T-cell (primary cell): ENCODE measurements around the gene REC114. TPM values are rescaled to one million over a fixed set of nuclear protein-coding genes. Genes with fewer than 3 reads are reported as not detected.

Source experiments
- ATAC-seq, 4 experiments: fragments of 200-7000 bp in 3 of 4; fragments of 150-1000 bp in 1 of 4; cut with Tn5 transposase; replicated peaks in 1 of 4; 1 replicate in 3 of 4; 2 replicates in 1 of 4; pipeline ENCODE4 v1.10.0; 2021; ENCODE audit warnings: moderate library complexity in 3 of 4, mild to moderate bottlenecking in 2 of 4, moderate number of reproducible peaks in 1 of 4
- CTCF ChIA-PET, 2 donors: fragments of 300-600 bp; sonication (Branson Sonifier 250); formaldehyde crosslinking; loops; one replicate each; lab custom pipeline; 2022; ENCODE audit warnings: antibody characterized with exemption in 2 of 2; lab: Charles Lee
- POLR2A ChIA-PET, 2 donors: fragments of 300-600 bp; sonication (Branson Sonifier 250); formaldehyde crosslinking; loops; one replicate each; lab custom pipeline; 2022; ENCODE audit warnings: antibody characterized with exemption in 2 of 2; lab: Charles Lee
- DNase-seq, 35 experiments: peaks; one replicate each; pipeline versions ENCODE4 v3.0.0 to v3.0.0-alpha.2; 2013 to 2023
- H3K27ac ChIP-seq: one replicate; pipeline ENCODE4 v1.5.1; 2013; ENCODE audit warnings: low read length
- H3K27me3 ChIP-seq, 2 experiments: replicated peaks in 1 of 2; 1 replicate in 1 of 2; 2 replicates in 1 of 2; pipeline versions ENCODE4 v1.6.1 to v1.7.0; 2013; ENCODE audit warnings: low read length in 1 of 2, mixed read lengths in 1 of 2; ENCODE audit not compliant: control insufficient read depth in 2 of 2, insufficient read depth in 2 of 2; ENCODE audit errors: extremely low read depth in 1 of 2
- H3K36me3 ChIP-seq, 2 donors: 1 replicate in 1 of 2; 2 replicates in 1 of 2; pipeline versions ENCODE4 v1.6.1 to v1.7.0; 2013; ENCODE audit warnings: low read length in 1 of 2; ENCODE audit not compliant: control insufficient read depth in 2 of 2, insufficient read depth in 1 of 2; ENCODE audit errors: extremely low read depth in 1 of 2
- H3K4me1 ChIP-seq, 2 experiments: 1 replicate in 1 of 2; 2 replicates in 1 of 2; pipeline versions ENCODE4 v1.6.1 to v1.7.0; 2013; ENCODE audit warnings: low read length in 2 of 2, mixed read lengths in 1 of 2; ENCODE audit not compliant: insufficient read depth in 2 of 2, control insufficient read depth in 1 of 2; ENCODE audit errors: extremely low read depth in 1 of 2
- H3K4me3 ChIP-seq, 2 donors: 1 replicate in 1 of 2; 2 replicates in 1 of 2; pipeline versions ENCODE4 v1.5.1 to v1.7.0; 2013; ENCODE audit warnings: mild to moderate bottlenecking in 2 of 2, low read length in 1 of 2, moderate library complexity in 1 of 2; ENCODE audit not compliant: control insufficient read depth in 1 of 2; ENCODE audit errors: extremely low read depth in 1 of 2
- H3K9me3 ChIP-seq: 2 replicates; pipeline ENCODE4 v1.7.0; 2013
- H3K27ac Mint-ChIP-seq, 2 donors: one replicate each; pipeline ENCODE4 v1.8.0; 2020 to 2021; ENCODE audit warnings: mild to moderate bottlenecking in 2 of 2, mixed read lengths in 2 of 2
- H3K27me3 Mint-ChIP-seq, 2 donors: one replicate each; pipeline ENCODE4 v1.8.0; 2021 to 2022; ENCODE audit warnings: mixed read lengths in 2 of 2
- H3K36me3 Mint-ChIP-seq: one replicate; pipeline ENCODE4 v1.8.0; 2021; ENCODE audit warnings: mixed read lengths
- H3K4me1 Mint-ChIP-seq, 3 donors: one replicate each; pipeline ENCODE4 v1.8.0; 2020 to 2022; ENCODE audit warnings: mixed read lengths in 3 of 3, mild to moderate bottlenecking in 1 of 3
- H3K4me3 Mint-ChIP-seq, 3 donors: one replicate each; pipeline ENCODE4 v1.8.0; 2020 to 2022; ENCODE audit warnings: mild to moderate bottlenecking in 3 of 3, mixed read lengths in 3 of 3, moderate library complexity in 3 of 3
- H3K9me3 Mint-ChIP-seq, 3 donors: one replicate each; pipeline ENCODE4 v1.8.0; 2020 to 2022; ENCODE audit warnings: mixed read lengths in 3 of 3
- WGBS: methylation state at CpG from one replicate; pipeline ENCODE4 v1.1.5; 2013; ENCODE audit warnings: missing lambda C conversion rate; ENCODE audit not compliant: insufficient coverage; 5-methylcytosine and 5-hydroxymethylcytosine counted together
- total RNA-seq, 35 experiments: library from RNA in 6 of 35; stranded (reverse) in 6 of 35; fragments of 120-200 nt in 1 of 35; gene quantifications; one replicate each; pipeline versions ENCODE4 v1.2.1 to v1.2.4 and lab custom pipeline; 2013 to 2026

REC114 gene
- total RNA-seq, 5 donors from 2014 or later (not counting 1 experiment from before 2014, with no cell fraction given), result not detected

DNA sequence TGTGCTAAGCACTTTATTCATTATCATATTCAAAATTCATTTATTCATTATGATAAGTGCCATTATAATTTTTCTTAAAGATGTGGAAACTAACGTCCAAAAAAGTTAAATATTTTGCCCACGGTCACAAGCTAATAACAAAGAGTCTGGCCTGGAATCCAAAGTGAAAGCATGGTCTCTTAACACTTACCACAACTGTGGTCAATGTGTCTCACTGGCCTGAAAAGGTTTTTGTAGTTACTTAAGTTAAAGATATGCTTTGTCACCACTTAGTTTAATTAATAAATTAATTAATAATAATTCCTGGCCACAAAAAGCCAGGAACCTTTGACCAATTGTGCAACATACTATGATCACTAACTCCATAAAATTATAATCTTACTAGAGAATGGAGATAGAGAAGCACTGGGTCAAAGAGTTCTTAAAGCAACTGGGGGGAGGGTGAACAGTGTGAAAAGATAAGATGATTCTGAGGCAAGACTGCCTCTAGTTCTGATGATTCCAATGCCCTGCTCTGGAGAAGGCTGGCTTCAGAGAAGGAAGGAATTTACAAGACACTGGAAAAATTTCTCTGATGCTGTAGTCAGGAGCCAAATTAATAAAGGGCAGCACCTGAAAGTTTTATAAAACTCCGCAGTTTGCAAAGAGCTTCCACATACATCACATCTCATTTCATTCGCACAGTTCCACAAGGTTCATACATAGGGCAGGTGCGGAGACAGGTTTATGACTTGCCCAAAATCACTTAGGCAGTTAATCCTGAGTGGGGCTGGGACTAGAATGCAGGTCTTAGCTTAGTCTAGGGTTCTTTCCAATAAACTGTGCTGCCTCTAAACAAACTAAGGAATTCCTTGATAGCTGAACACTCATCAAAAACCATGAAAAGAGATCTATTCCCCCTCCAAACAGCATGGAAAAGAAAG is 157.7 kb downstream of the REC114 start:
- H3K27me3 ChIP-seq, result no peaks in the 10 kb centered on the region
- no peak for ATAC-seq
- POLR2A ChIA-PET, result interaction anchor here in 1 of 2 donors (0.6 kb wide), 1 partner anchor 1529 kb away, joined by 4 read pairs; no protein-coding TSS in a partner anchor

DNA sequence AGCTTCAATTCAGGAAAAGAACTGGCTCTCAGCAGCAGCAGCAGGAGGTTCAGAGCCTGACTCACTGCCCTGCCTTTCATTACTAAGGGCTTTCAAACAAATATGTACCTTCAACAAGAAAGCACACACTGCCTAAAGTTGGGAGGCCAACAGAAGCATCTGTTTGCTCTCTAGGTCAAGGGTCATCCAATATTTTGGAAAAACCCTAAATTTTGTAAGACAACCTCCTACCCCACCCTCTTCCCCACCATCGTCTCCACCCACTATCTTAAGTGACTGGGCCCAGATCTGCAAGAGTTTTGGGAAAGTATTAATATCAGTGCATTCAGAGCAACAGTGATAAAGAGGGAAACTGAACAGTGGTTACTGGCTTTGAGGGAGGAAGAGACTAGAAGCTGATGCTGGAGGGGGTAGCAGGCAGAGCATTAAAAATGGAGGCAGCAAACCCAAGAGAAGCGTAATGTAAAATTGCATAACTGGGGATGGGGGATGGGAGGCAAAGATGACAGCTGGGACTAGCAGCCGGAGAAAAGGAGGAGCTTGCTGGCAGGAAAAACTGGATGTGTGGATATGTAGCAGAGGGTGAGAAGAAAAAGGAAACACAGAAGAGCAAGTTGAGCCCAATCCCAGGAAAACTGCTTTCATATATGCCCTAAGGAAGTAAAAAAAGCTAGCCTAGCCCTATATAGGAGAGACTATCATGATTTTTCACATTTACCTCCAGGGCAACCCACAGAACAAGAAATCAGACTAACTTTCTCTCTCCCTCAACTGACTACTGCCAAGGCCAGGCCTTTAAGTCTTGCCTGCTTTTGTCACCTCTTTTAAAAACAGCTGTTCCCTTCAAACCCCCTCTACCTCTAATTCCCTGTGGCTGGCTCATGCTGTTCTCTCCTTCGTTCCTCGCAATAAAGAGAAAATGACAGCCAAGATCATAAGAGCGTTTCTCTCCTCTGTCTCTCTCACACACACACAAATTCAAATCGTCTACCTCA is 158.8 kb downstream of the REC114 start:
- ATAC-seq (no peak), DNase-seq (no peak)
- no peaks in the 10 kb centered on the region for H3K27me3 Mint-ChIP-seq
- H3K4me3 ChIP-seq, result no peak overlapping the region
- WGBS, result 93% methylated on average over 3 of the region's 7 CpGs
- H3K9me3 Mint-ChIP-seq, result no peaks in the 10 kb centered on the region
- POLR2A ChIA-PET, result interaction anchor here in 1 of 2 donors (0.8 kb wide), 1 partner anchor 1392 kb away, joined by 3 read pairs; no protein-coding TSS in a partner anchor
- H3K9me3 ChIP-seq, result no peaks in the 10 kb centered on the region
- H3K4me1 Mint-ChIP-seq, result peaks cover 34 to 49% (median 47%) of the 10 kb centered on the region in 3 donors
- CTCF ChIA-PET, result interaction anchor here in 1 of 2 donors (1.2 kb wide), 1 partner anchor 35 kb away, joined by 4 read pairs; no protein-coding TSS in a partner anchor
- H3K4me3 Mint-ChIP-seq, result no peak overlapping the region
- H3K36me3 Mint-ChIP-seq, result peaks cover under 1% of the 10 kb centered on the region
- H3K36me3 ChIP-seq, result no peaks in the 10 kb centered on the region
- H3K4me1 ChIP-seq, result peaks cover 12 to 13% of the 10 kb centered on the region in 2 experiments
- H3K27ac Mint-ChIP-seq, result no peak overlapping the region
- no peaks in the 10 kb centered on the region for H3K27me3 ChIP-seq
- no peak overlapping the region for H3K27ac ChIP-seq

More for the DNA sequence above, 157.7 kb downstream of the REC114 start:
- no peak overlapping the region for H3K4me3 Mint-ChIP-seq
- H3K9me3 Mint-ChIP-seq, result no peaks in the 10 kb centered on the region
- DNase-seq, result no peak
- no peaks in the 10 kb centered on the region for H3K36me3 ChIP-seq
- CTCF ChIA-PET, result interaction anchor here in 1 of 2 donors (1.2 kb wide), 1 partner anchor 36 kb away, joined by 4 read pairs; no protein-coding TSS in a partner anchor
- whole genome bisulfite sequencing, result no CpG with 5 or more reads among the region's 5 CpGs
- H3K4me1 ChIP-seq, result peaks cover 12 to 13% of the 10 kb centered on the region in 2 experiments
- no peak overlapping the region for H3K27ac ChIP-seq
- no peak overlapping the region for H3K4me3 ChIP-seq
- no peak overlapping the region for H3K27ac Mint-ChIP-seq
- H3K36me3 Mint-ChIP-seq, result peaks cover 6% of the 10 kb centered on the region
- H3K27me3 Mint-ChIP-seq, result no peaks in the 10 kb centered on the region
- H3K4me1 Mint-ChIP-seq, result peaks cover 34 to 54% (median 50%) of the 10 kb centered on the region in 3 donors
- H3K9me3 ChIP-seq, result no peaks in the 10 kb centered on the region

DNA sequence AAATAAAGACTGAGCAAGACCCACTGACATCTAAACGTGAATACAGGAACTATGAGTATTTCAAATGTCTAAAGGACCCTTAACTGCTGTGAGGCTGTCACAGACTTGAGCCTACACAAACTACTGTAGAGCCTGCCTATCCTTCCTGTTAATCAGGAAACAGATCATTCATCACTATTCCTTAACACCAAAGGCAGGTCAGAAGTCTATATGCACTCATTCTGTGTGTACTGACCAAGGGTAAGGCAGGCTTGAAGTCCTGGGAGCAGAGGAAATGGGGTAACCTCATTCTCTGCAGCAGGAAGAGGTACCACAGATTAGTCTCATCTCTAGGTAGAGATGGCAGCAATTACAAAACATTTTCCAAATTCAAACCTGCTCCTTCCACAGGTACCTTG is 159.5 kb downstream of the REC114 start:
- Histone ChIP-seq H3K27ac (no peak overlapping the region), H3K36me3 (no peaks in the 10 kb centered on the region), H3K27me3 (no peaks in the 10 kb centered on the region), H3K9me3 (no peaks in the 10 kb centered on the region), H3K4me1 (peaks cover 10 to 11% of the 10 kb centered on the region in 2 experiments), H3K4me3 (no peak overlapping the region)
- CTCF ChIA-PET, result interaction anchor here in 1 of 2 donors (1.1 kb wide), 1 partner anchor 34 kb away, joined by 3 read pairs; no protein-coding TSS in a partner anchor
- Mint-ChIP-seq H3K4me3 (no peak overlapping the region), H3K4me1 (peaks cover 34 to 52% (median 47%) of the 10 kb centered on the region in 3 donors), H3K27me3 (no peaks in the 10 kb centered on the region), H3K9me3 (peaks cover 0 to 4% (median 3%) of the 10 kb centered on the region in 3 donors), H3K36me3 (peaks cover 5% of the 10 kb centered on the region), H3K27ac (no peak overlapping the region)
- DNase-seq, result no peak
- POLR2A ChIA-PET, result interaction anchor here (0.6 to 0.8 kb wide), 2 partner anchors 186 to 1392 kb away, joined by 3 read pairs; no protein-coding TSS in a partner anchor
- WGBS, result no CpG with 5 or more reads among the region's 1 CpG
- ATAC-seq, result peak in 1 of 4 experiments; percentile 36

DNA sequence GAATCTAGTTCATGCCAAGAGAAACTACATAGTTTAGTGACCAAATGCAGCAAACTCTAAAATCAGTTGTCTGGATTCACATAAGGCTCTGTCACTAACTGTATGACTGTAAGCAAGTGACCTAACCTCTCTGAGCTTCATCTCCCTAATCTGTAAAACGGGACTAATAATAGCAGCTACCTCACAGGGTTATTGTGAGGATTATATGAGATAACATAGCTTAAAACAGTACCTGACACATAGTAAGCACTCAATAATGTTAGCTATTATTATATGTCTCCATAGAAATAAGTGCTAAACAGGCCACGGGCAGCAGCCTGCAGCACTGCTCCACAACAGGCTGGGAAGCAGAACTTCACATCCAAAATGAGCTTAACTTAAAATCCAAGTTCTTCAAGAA is 160.0 kb downstream of the REC114 start:
- Histone ChIP-seq H3K27ac (no peak overlapping the region), H3K36me3 (no peaks in the 10 kb centered on the region), H3K4me3 (no peak overlapping the region), H3K9me3 (no peaks in the 10 kb centered on the region), H3K4me1 (peaks cover 10 to 11% of the 10 kb centered on the region in 2 experiments), H3K27me3 (no peaks in the 10 kb centered on the region)
- H3K36me3 Mint-ChIP-seq, result peaks cover 9% of the 10 kb centered on the region
- ChIA-PET POLR2A (interaction anchor here (0.6 to 0.8 kb wide), 2 partner anchors 187 to 1393 kb away, joined by 3 read pairs; no protein-coding TSS in a partner anchor), CTCF (interaction anchor here in 1 of 2 donors (1.1 kb wide), 1 partner anchor 33 kb away, joined by 3 read pairs; no protein-coding TSS in a partner anchor)
- peaks cover 0 to 4% (median 3%) of the 10 kb centered on the region in 3 donors for H3K9me3 Mint-ChIP-seq
- DNase-seq, result no peak
- no peak overlapping the region for H3K4me3 Mint-ChIP-seq
- ATAC-seq, result no peak
- H3K27ac Mint-ChIP-seq, result no peak overlapping the region
- H3K27me3 Mint-ChIP-seq, result no peaks in the 10 kb centered on the region
- WGBS, result no CpG with 5 or more reads among the region's 2 CpGs
- peaks cover 36 to 52% (median 48%) of the 10 kb centered on the region in 3 donors for H3K4me1 Mint-ChIP-seq

GRCh38 chr15:73604477-73604876 is 161.5 kb downstream of the REC114 start:
- peaks cover 14% of the 10 kb centered on the region for H3K36me3 Mint-ChIP-seq
- peaks cover 38 to 52% (median 47%) of the 10 kb centered on the region in 3 donors for H3K4me1 Mint-ChIP-seq
- ATAC-seq (no peak), DNase-seq (no peak)
- peaks cover 0 to 4% (median 3%) of the 10 kb centered on the region in 3 donors for H3K9me3 Mint-ChIP-seq
- ChIA-PET POLR2A (no interaction called here), CTCF (no interaction called here)
- H3K4me3 Mint-ChIP-seq, result no peak overlapping the region
- Histone ChIP-seq H3K36me3 (no peaks in the 10 kb centered on the region), H3K27ac (no peak overlapping the region), H3K9me3 (no peaks in the 10 kb centered on the region), H3K4me1 (peaks cover 10 to 11% of the 10 kb centered on the region in 2 experiments), H3K4me3 (no peak overlapping the region), H3K27me3 (no peaks in the 10 kb centered on the region)
- WGBS, result 100% methylated on average over 1 of the region's 1 CpG
- no peaks in the 10 kb centered on the region for H3K27me3 Mint-ChIP-seq
- no peak overlapping the region for H3K27ac Mint-ChIP-seq
